T follicular helper cell (primary cell): ENCODE results near the gene OR2M5.

Source experiments
- DNase-seq: peaks from one replicate; pipeline ENCODE4 v3.0.0-alpha.2; 2020; ENCODE audit warnings: low read depth
- total RNA-seq, 2 experiments: gene quantifications; one replicate each; lab custom pipeline; 2026; lab: John Stamatoyannopoulos, UW

OR2M5 gene, protein sequence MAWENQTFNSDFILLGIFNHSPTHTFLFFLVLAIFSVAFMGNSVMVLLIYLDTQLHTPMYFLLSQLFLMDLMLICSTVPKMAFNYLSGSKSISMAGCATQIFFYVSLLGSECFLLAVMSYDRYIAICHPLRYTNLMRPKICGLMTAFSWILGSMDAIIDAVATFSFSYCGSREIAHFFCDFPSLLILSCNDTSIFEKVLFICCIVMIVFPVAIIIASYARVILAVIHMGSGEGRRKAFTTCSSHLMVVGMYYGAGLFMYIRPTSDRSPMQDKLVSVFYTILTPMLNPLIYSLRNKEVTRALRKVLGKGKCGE
- total RNA-seq, result 0 reads per million in 2 experiments

- no peak for DNase-seq
These were observed at the start of gene OR2M5 for GRCh38 chr1:248144513-248145198. Gene OR2M5, plus strand, starts transcription at chr1:248145148. Its CDS starts 0 bp downstream, at chr1:248145148.

DNA sequence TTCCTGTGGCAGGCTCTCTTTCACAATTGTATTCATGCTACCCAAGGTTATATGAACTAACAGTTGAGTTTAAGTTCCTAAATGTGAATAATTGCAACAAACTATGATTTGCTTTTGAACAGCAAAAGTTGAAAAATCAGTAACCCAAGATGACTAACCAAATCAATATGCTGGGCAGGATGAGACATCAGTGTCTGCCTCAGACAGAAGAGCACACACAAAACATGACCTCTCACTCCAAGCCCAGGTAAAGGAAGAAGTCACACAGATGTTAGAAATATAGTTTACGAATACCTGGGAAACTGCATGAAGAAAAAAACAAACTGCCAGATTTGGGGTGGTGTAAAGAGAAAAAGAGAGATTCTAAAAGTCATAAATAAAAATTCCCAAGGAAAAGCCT lies 46.4 kb upstream of the OR2M5 start:
- DNase-seq, result no peak

GRCh38 chr1:248102847-248103246 lies 42.1 kb upstream of the OR2M5 start:
- DNase-seq, result no peak

GRCh38 chr1:248111157-248111556 lies 33.8 kb upstream of the OR2M5 start:
- no peak for DNase-seq

DNA sequence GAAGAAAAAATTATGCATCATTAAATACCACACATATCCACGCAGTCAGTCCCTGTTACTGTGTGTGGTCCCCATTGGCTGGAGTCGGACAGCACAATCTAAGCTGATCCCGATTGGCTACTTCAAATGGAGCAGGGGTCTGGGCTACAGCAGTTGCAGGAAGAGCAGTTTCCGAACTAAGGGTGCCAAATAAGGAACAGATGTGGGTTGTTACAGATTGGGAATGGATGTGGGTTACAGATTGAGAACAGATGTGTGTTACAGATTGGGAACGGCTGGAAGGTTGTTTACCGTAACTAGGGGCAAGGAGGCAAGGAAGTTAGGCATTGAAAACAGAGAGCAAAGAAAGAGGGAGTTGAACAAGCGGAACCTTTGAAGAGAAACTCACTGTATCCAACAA lies 30.1 kb upstream of the OR2M5 start:
- DNase-seq, result no peak

- no peak for DNase-seq
These were observed 17.3 kb upstream of the OR2M5 start for GRCh38 chr1:248127653-248128052.

DNA sequence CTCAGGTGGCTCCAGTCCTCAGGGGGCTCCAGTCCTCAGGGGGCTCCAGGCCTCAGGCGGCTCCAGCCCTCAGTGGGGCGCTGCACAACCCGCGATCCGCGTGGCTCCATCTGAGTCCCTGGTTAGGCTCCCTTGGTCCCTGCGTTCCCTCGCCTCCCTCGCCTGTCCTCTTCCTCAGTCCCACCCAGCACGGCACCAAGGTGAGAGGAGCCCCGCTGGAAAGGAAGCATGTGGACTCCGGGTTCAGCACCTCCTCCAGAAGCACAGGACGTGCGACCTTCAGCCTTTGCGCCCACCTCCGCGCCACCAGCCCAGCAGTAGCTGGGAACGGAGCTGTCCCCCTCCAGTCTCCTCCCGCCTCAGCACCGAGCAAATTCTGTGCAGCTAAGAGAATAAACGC lies 8.1 kb upstream of the OR2M5 start:
- no peak for DNase-seq

DNA sequence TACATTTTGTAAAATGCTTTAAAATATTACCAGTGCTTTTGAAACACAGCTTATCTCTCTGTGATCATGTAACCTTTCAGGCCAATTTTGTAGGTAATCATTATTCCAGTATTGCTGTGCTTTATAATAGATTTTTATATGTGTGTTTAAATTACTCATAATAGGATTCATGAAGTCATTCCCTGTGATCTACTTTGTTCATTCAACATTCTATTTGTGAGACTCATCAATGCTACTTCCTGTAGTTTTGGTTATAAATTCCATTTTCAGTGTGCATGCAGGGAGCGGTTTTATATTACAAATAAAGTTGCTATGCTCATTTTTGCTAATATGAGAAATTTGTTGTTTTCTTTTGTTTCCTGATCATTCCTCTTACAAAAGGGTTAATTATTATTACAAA lies 4.1 kb upstream of the OR2M5 start:
- no peak for DNase-seq

DNA sequence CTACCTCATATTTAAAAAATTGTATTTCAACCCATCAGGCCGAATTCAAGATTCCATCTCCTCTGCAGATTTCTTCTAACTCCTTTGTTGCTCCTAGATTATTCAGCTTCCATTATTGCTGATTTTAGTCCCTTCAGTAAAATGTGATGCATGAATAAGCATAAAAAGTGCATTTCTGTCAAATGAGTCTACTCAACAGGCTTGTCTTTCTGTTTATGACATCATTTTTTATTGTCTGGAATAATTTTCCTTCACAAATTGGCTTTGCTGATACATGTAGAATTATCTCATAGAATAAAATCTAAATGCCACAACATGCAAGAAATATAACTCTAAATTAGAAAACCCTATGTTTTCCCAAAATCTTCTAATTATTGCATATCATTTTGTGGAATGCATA lies 1.6 kb upstream of the OR2M5 start:
- DNase-seq, result no peak

GRCh38 chr1:248152056-248152827 lies 7.3 kb downstream of the OR2M5 start:
- no peak for DNase-seq

- no peak for DNase-seq
These were observed 11.0 kb downstream of the OR2M5 start for GRCh38 chr1:248155927-248156326.

GRCh38 chr1:248158758-248159157 lies 13.8 kb downstream of the OR2M5 start:
- no peak for DNase-seq

GRCh38 chr1:248164031-248164430 lies 19.1 kb downstream of the OR2M5 start:
- DNase-seq, result no peak

DNA sequence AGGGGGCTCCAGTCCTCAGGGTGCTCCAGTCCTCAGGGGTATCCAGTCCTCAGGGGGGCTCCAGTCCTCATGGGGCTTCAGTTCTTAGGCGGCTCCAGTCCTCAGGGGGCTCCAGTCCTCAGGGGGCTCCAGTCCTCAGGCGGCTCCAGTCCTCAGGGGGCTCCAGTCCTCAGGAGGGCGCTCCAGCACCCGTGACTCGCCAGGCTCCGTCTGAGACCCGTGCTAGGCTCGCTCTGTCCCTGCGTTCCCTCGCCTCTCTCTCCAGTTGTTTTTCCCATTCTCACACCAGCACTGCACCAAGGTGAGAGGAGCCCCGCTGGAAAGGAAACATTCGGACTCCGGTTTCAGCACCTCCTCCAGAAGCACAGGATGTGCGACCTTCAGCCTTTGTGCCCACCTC lies 20.2 kb downstream of the OR2M5 start:
- no peak for DNase-seq

DNA sequence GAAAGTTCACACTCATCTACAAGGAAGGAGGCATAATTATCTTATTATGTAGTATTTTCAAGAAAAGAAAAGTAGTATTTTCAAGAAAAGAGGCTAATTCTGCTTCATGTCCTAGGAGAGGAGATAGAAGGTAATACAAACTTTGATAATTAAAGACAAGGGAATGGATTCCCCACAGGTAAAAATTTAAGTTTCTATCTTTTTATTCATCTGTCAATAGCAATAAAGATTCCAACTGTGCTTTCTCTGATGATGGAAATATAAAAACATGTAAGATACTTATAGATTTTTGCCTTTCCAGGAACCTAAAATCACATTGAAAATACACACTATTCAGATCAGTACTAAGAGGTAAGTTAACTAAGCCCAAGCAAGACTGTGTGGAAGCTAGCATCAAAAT lies 29.6 kb downstream of the OR2M5 start, which contains the start of gene OR2M2:
TSS of gene OR2M2 (plus strand) at position 301 of the 400 bp plus-strand sequence. CDS start 5,165 bp downstream, outside the sequence.
- DNase-seq, result no peak

- no peak for DNase-seq
These were observed 39.0 kb downstream of the OR2M5 start for GRCh38 chr1:248183996-248184395.

DNA sequence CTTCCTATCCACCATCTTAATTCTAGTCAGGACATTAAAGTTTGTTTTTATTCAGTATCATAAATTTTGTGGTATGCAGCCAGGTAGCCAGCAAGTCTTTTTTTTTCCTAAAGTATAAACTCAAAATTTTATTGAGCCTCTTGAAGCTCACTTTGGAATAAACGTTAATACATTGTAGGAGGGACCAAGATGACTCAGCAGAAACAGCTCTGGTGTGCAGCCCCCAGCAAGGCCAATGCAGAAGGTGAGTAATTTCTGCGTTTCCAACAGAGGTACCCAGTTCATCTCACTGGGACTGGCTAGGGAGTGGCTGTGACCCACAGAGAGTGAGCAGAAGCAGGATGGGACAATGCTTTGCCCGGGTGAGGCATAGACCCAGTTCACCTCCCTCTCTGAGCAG lies 42.4 kb downstream of the OR2M5 start:
- no peak for DNase-seq

DNA sequence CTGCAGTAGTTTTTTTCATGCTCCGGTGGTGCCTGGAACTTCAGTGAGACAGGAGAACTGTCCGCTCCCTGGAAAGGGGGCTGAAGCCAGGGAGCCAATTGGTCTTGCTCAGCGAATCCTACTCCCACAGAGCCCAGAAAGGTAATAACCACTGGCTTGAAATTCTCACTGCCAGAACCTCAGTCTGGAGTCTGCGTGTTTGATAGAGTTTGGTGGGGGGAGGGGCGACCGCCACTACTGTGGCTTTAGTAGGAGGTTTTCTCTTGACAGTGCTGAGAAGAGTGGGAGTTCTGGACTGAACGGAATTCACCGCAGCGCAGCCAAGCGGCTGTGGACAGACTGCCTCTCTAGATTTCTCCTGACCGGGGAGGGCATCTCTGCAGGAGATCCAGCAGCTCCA lies 44.1 kb downstream of the OR2M5 start:
- DNase-seq, result no peak

- DNase-seq, result no peak
These were observed 49.2 kb downstream of the OR2M5 start for GRCh38 chr1:248194117-248194516.
